Measurements from ENCODE around the gene ALCAM.

ALCAM gene

GRCh38 chr3:105538483-105538882 lies 171.8 kb downstream of the ALCAM start:
- TF ChIP-seq CEBPB (IDR thresholded peaks at IDR 0.05) (no peak), ZBTB7A (IDR thresholded peaks at IDR 0.05; ENCODE audit: low read depth) (no peak), CREB1 (IDR thresholded peaks at IDR 0.05; ENCODE audit: low read depth) (no peak), FOXM1 (IDR thresholded peaks at IDR 0.05; ENCODE audit: borderline replicate concordance, low read depth) (no peak), USF1 (IDR thresholded peaks at IDR 0.05) (no peak), TAF1 (IDR thresholded peaks at IDR 0.05; ENCODE audit: low read depth) (no peak), EGR1 (IDR thresholded peaks at IDR 0.05) (no peak), TCF12 (IDR thresholded peaks at IDR 0.05; ENCODE audit: low read depth) (no peak), TEAD4 (IDR thresholded peaks at IDR 0.05) (no peak), EP300 (IDR thresholded peaks at IDR 0.05; ENCODE audit: borderline replicate concordance) (no peak), YY1 (IDR thresholded peaks at IDR 0.05; ENCODE audit: low read depth) (no peak), MAX (IDR thresholded peaks at IDR 0.05) (no peak)

- TF ChIP-seq TCF12 (IDR thresholded peaks at IDR 0.05; ENCODE audit: low read depth), result no peak
- TF ChIP-seq TEAD4 (IDR thresholded peaks at IDR 0.05), result no peak
- TF ChIP-seq MAX (IDR thresholded peaks at IDR 0.05), result no peak
- TF ChIP-seq RAD21 (IDR thresholded peaks at IDR 0.05; ENCODE audit: low read depth), result no peak
- no peak for TF ChIP-seq CEBPB (IDR thresholded peaks at IDR 0.05)
- no peak for TF ChIP-seq ZBTB7A (IDR thresholded peaks at IDR 0.05; ENCODE audit: low read depth)
- no peak for TF ChIP-seq NFIC (IDR thresholded peaks at IDR 0.05)
- no peak for TF ChIP-seq FOXM1 (IDR thresholded peaks at IDR 0.05; ENCODE audit: borderline replicate concordance, low read depth)
- no peak for TF ChIP-seq YY1 (IDR thresholded peaks at IDR 0.05; ENCODE audit: low read depth)
- TF ChIP-seq EP300 (IDR thresholded peaks at IDR 0.05; ENCODE audit: borderline replicate concordance), result no peak
Measured at GRCh38 chr3:105539897-105540296, 173.2 kb downstream of the ALCAM start.

- no peak for TF ChIP-seq RAD21 (IDR thresholded peaks at IDR 0.05; ENCODE audit: low read depth)
- TF ChIP-seq TAF1 (IDR thresholded peaks at IDR 0.05; ENCODE audit: low read depth), result no peak
- TF ChIP-seq EGR1 (IDR thresholded peaks at IDR 0.05), result no peak
- TF ChIP-seq MAX (IDR thresholded peaks at IDR 0.05), result no peak
- no peak for TF ChIP-seq REST (IDR thresholded peaks at IDR 0.05; ENCODE audit: low read depth)
- TF ChIP-seq NFIC (IDR thresholded peaks at IDR 0.05), result no peak
- no peak for TF ChIP-seq EP300 (IDR thresholded peaks at IDR 0.05; ENCODE audit: borderline replicate concordance)
Measured at GRCh38 chr3:105542282-105543019, 175.7 kb downstream of the ALCAM start.

GRCh38 chr3:105545051-105545450 lies 178.3 kb downstream of the ALCAM start:
- TF ChIP-seq EP300 (IDR thresholded peaks at IDR 0.05; ENCODE audit: borderline replicate concordance) (no peak), TAF1 (IDR thresholded peaks at IDR 0.05; ENCODE audit: low read depth) (no peak), NFIC (IDR thresholded peaks at IDR 0.05) (no peak)

GRCh38 chr3:105553851-105554250 lies 187.1 kb downstream of the ALCAM start:
- TF ChIP-seq FOXM1 (IDR thresholded peaks at IDR 0.05; ENCODE audit: borderline replicate concordance, low read depth) (no peak), TCF12 (IDR thresholded peaks at IDR 0.05; ENCODE audit: low read depth) (no peak), REST (IDR thresholded peaks at IDR 0.05; ENCODE audit: low read depth) (no peak), CEBPB (IDR thresholded peaks at IDR 0.05) (no peak), EGR1 (IDR thresholded peaks at IDR 0.05) (no peak), EP300 (IDR thresholded peaks at IDR 0.05; ENCODE audit: borderline replicate concordance) (no peak), USF1 (IDR thresholded peaks at IDR 0.05) (no peak), NFIC (IDR thresholded peaks at IDR 0.05) (no peak), YY1 (IDR thresholded peaks at IDR 0.05; ENCODE audit: low read depth) (no peak)

- no peak for TF ChIP-seq FOXM1 (IDR thresholded peaks at IDR 0.05; ENCODE audit: borderline replicate concordance, low read depth)
- no peak for TF ChIP-seq RAD21 (IDR thresholded peaks at IDR 0.05; ENCODE audit: low read depth)
- TF ChIP-seq YY1 (IDR thresholded peaks at IDR 0.05; ENCODE audit: low read depth), result no peak
- no peak for TF ChIP-seq NFIC (IDR thresholded peaks at IDR 0.05)
- TF ChIP-seq CREB1 (IDR thresholded peaks at IDR 0.05; ENCODE audit: low read depth), result no peak
- no peak for TF ChIP-seq USF1 (IDR thresholded peaks at IDR 0.05)
- TF ChIP-seq MAX (IDR thresholded peaks at IDR 0.05), result no peak
- TF ChIP-seq EP300 (IDR thresholded peaks at IDR 0.05; ENCODE audit: borderline replicate concordance), result no peak
- TF ChIP-seq TAF1 (IDR thresholded peaks at IDR 0.05; ENCODE audit: low read depth), result no peak
- no peak for TF ChIP-seq REST (IDR thresholded peaks at IDR 0.05; ENCODE audit: low read depth)
- no peak for TF ChIP-seq TCF12 (IDR thresholded peaks at IDR 0.05; ENCODE audit: low read depth)
- TF ChIP-seq CEBPB (IDR thresholded peaks at IDR 0.05), result no peak
- no peak for TF ChIP-seq ZBTB7A (IDR thresholded peaks at IDR 0.05; ENCODE audit: low read depth)
- no peak for TF ChIP-seq TEAD4 (IDR thresholded peaks at IDR 0.05)
- no peak for TF ChIP-seq EGR1 (IDR thresholded peaks at IDR 0.05)
Measured at GRCh38 chr3:105555206-105555605, 188.5 kb downstream of the ALCAM start.

Measured in Ishikawa (cell line).